Endothelial cell of umbilical vein (primary cell): Measurements from ENCODE around the gene QARS1.

Source experiments
- CTCF ChIP-seq, 2 donors: IDR thresholded peaks; 1 replicate in 1 of 2; 2 replicates in 1 of 2; pipeline ENCODE4 v1.5.1; 2011; ENCODE audit warnings: low read length in 2 of 2, mild to moderate bottlenecking in 2 of 2, moderate library complexity in 2 of 2, control low read depth in 1 of 2, inconsistent platforms in 1 of 2, low read depth in 1 of 2; ENCODE audit not compliant: insufficient read depth in 1 of 2; ENCODE audit errors: extremely low read depth in 1 of 2
- EZH2 ChIP-seq: IDR thresholded peaks from 2 replicates; pipeline ENCODE4 v1.6.1; 2012; ENCODE audit warnings: borderline replicate concordance, low read depth, mild to moderate bottlenecking, moderate library complexity, low read length, inconsistent platforms; ENCODE audit not compliant: severe bottlenecking

- TF ChIP-seq CTCF (IDR thresholded peaks at IDR 0.05; ENCODE audit: extremely low read depth in 1 of 2, insufficient read depth in 1 of 2, low read depth in 1 of 2, low read length in 2 of 2) = no peak
- no peak for TF ChIP-seq EZH2
Measured at GRCh38 chr3:49124203-49124602, 19.6 kb upstream of the QARS1 start.
